Measurements from ENCODE around the gene XYLT1. TPM values are rescaled to one million over a fixed set of nuclear protein-coding genes. Genes with fewer than 3 reads are reported as not detected.

The XYLT1 gene
- total RNA-seq, 8 experiments from 2014 or later, result 1.2 to 22.0 (median 6.3) TPM

GRCh38 chr16:17176199-17176598 lies 294.6 kb downstream of the XYLT1 start:
- ATAC-seq (replicated peaks in 6 of 8), result no peak
- Histone ChIP-seq H3K27ac (no peak overlapping the region), H3K4me1 (replicated peaks in 1 of 2) (peaks cover 6 to 8% of the 10 kb centered on the region in 2 donors), H3K4me3 (no peak overlapping the region)
- 72 to 100% (median 88%) methylated on average over 1 to 6 of the region's 6 CpGs; no CpG with 5 or more reads in 4 of the 10 experiments for WGBS, 10 experiments
- in situ Hi-C loops (cut with MboI; ENCODE audit: low pct_unique_long_range_greater_than_20kb in 2 of 9, low sequenced_read_pairs in 9 of 9, unreplicated experiment in 9 of 9), result loop anchor here in 1 of 9 experiments (25.0 kb wide), 1 partner anchor 286 kb away; the partner anchor contains the start of gene XYLT1

- in situ Hi-C loops (cut with MboI; ENCODE audit: low pct_unique_long_range_greater_than_20kb in 2 of 9, low sequenced_read_pairs in 9 of 9, unreplicated experiment in 9 of 9), result no loop called here
- ATAC-seq (replicated peaks in 6 of 8), result no peak
- H3K4me1 ChIP-seq (replicated peaks in 1 of 2), result peaks cover 6 to 8% of the 10 kb centered on the region in 2 donors
- WGBS, 10 experiments, result 40 to 100% (median 90%) methylated on average over 1 to 6 of the region's 6 CpGs
- H3K4me3 ChIP-seq, result no peak overlapping the region
- H3K27ac ChIP-seq, result no peak overlapping the region
Observed at GRCh38 chr16:17173281-17173680, 297.5 kb downstream of the XYLT1 start.

- Histone ChIP-seq H3K27ac (no peak overlapping the region), H3K4me1 (replicated peaks in 1 of 2) (no peaks in the 10 kb centered on the region), H3K4me3 (no peak overlapping the region)
- in situ Hi-C loops (cut with MboI; ENCODE audit: low pct_unique_long_range_greater_than_20kb in 2 of 9, low sequenced_read_pairs in 9 of 9, unreplicated experiment in 9 of 9), result no loop called here
- WGBS, 10 experiments, result 26 to 87% (median 75%) methylated on average over 3 to 8 of the region's 8 CpGs
- ATAC-seq (replicated peaks in 6 of 8), result no peak
Observed at GRCh38 chr16:17171250-17172143, 299.3 kb downstream of the XYLT1 start.

- Histone ChIP-seq H3K4me1 (replicated peaks in 1 of 2) (no peaks in the 10 kb centered on the region), H3K27ac (no peak overlapping the region), H3K4me3 (no peak overlapping the region)
- 57 to 100% (median 86%) methylated on average over 1 to 3 of the region's 3 CpGs; no CpG with 5 or more reads in 2 of the 10 experiments for WGBS, 10 experiments
- ATAC-seq (replicated peaks in 6 of 8), result no peak
- in situ Hi-C loops (cut with MboI; ENCODE audit: low pct_unique_long_range_greater_than_20kb in 2 of 9, low sequenced_read_pairs in 9 of 9, unreplicated experiment in 9 of 9), result no loop called here
Observed at GRCh38 chr16:17170435-17170834, 300.3 kb downstream of the XYLT1 start.

- in situ Hi-C loops (cut with MboI; ENCODE audit: low pct_unique_long_range_greater_than_20kb in 2 of 9, low sequenced_read_pairs in 9 of 9, unreplicated experiment in 9 of 9), result no loop called here
- H3K4me3 ChIP-seq, result no peak overlapping the region
- no peak for ATAC-seq (replicated peaks in 6 of 8)
- no peak overlapping the region for H3K27ac ChIP-seq
- H3K4me1 ChIP-seq (replicated peaks in 1 of 2), result no peaks in the 10 kb centered on the region
- WGBS, 10 experiments, result 60 to 100% (median 96%) methylated on average over 1 to 5 of the region's 5 CpGs
Observed at GRCh38 chr16:17168181-17168580, 302.6 kb downstream of the XYLT1 start.

GRCh38 chr16:17166095-17166494 lies 304.7 kb downstream of the XYLT1 start:
- Histone ChIP-seq H3K27ac (no peak overlapping the region), H3K4me3 (no peak overlapping the region), H3K4me1 (replicated peaks in 1 of 2) (peaks cover 6 to 10% of the 10 kb centered on the region in 2 donors)
- in situ Hi-C loops (cut with MboI; ENCODE audit: low pct_unique_long_range_greater_than_20kb in 2 of 9, low sequenced_read_pairs in 9 of 9, unreplicated experiment in 9 of 9), result no loop called here
- WGBS, 10 experiments, result 17 to 100% (median 80%) methylated on average over 1 of the region's 4 CpGs; no CpG with 5 or more reads in 5 of the 10 experiments
- ATAC-seq (replicated peaks in 6 of 8), result peak in 1 of 8 experiments; percentile 24

GRCh38 chr16:17162560-17162959 lies 308.2 kb downstream of the XYLT1 start:
- ATAC-seq (replicated peaks in 6 of 8), result peak in 2 of 8 experiments; percentile 67 to 69
- 24 to 100% (median 91%) methylated on average over 2 to 3 of the region's 3 CpGs for WGBS, 10 experiments
- H3K4me1 ChIP-seq (replicated peaks in 1 of 2), result peaks cover 24 to 31% of the 10 kb centered on the region in 2 donors

GRCh38 chr16:17160920-17161431 lies 309.8 kb downstream of the XYLT1 start:
- in situ Hi-C loops (cut with MboI; ENCODE audit: low pct_unique_long_range_greater_than_20kb in 2 of 9, low sequenced_read_pairs in 9 of 9, unreplicated experiment in 9 of 9), result no loop called here
- peak in 5 of 8 experiments; percentile 50 to 81 (median 75) for ATAC-seq (replicated peaks in 6 of 8)
- 0 to 100% (median 36%) methylated on average over 1 to 5 of the region's 17 CpGs; no CpG with 5 or more reads in 4 of the 10 experiments for WGBS, 10 experiments
- peak overlapping the region; percentile 2 to 50 for H3K27ac ChIP-seq
- H3K4me1 ChIP-seq (replicated peaks in 1 of 2), result peaks cover 24 to 31% of the 10 kb centered on the region in 2 donors
- peak overlapping the region in 2 of 5 donors; percentile 15 to 18 for H3K4me3 ChIP-seq

More at GRCh38 chr16:17162560-17162959, 308.2 kb downstream of the XYLT1 start:
- in situ Hi-C loops (cut with MboI; ENCODE audit: low pct_unique_long_range_greater_than_20kb in 2 of 9, low sequenced_read_pairs in 9 of 9, unreplicated experiment in 9 of 9), result no loop called here
- Histone ChIP-seq H3K4me3 (no peak overlapping the region), H3K27ac (no peak overlapping the region)

- 0 to 95% (median 8%) methylated on average over 2 to 16 of the region's 18 CpGs; no CpG with 5 or more reads in 4 of the 10 experiments for WGBS, 10 experiments
- in situ Hi-C loops (cut with MboI; ENCODE audit: low pct_unique_long_range_greater_than_20kb in 2 of 9, low sequenced_read_pairs in 9 of 9, unreplicated experiment in 9 of 9), result no loop called here
- peak in 5 of 8 experiments; percentile 82 to 92 (median 85) for ATAC-seq (replicated peaks in 6 of 8)
- Histone ChIP-seq H3K4me3 (peak overlapping the region in 3 of 5 donors; percentile 7 to 18 (median 15)), H3K27ac (peak overlapping the region in 1 of 2 donors; percentile 50), H3K4me1 (replicated peaks in 1 of 2) (peaks cover 24 to 31% of the 10 kb centered on the region in 2 donors)
Observed at GRCh38 chr16:17160285-17160853, 310.4 kb downstream of the XYLT1 start.

GRCh38 chr16:17159617-17160016 lies 311.1 kb downstream of the XYLT1 start:
- H3K27ac ChIP-seq, result peak overlapping the region in 1 of 2 donors; percentile 28
- in situ Hi-C loops (cut with MboI; ENCODE audit: low pct_unique_long_range_greater_than_20kb in 2 of 9, low sequenced_read_pairs in 9 of 9, unreplicated experiment in 9 of 9), result no loop called here
- peaks cover 24 to 31% of the 10 kb centered on the region in 2 donors for H3K4me1 ChIP-seq (replicated peaks in 1 of 2)
- 6 to 100% (median 22%) methylated on average over 1 to 12 of the region's 12 CpGs; no CpG with 5 or more reads in 1 of the 10 experiments for WGBS, 10 experiments
- peak overlapping the region in 2 of 5 donors; percentile 0 to 11 for H3K4me3 ChIP-seq
- peak in 2 of 8 experiments; percentile 4 for ATAC-seq (replicated peaks in 6 of 8)

- in situ Hi-C loops (cut with MboI; ENCODE audit: low pct_unique_long_range_greater_than_20kb in 2 of 9, low sequenced_read_pairs in 9 of 9, unreplicated experiment in 9 of 9), result no loop called here
- Histone ChIP-seq H3K27ac (no peak overlapping the region), H3K4me1 (replicated peaks in 1 of 2) (peaks cover 17 to 19% of the 10 kb centered on the region in 2 donors), H3K4me3 (no peak overlapping the region)
- 20 to 100% (median 83%) methylated on average over 1 of the region's 1 CpG; no CpG with 5 or more reads in 3 of the 10 experiments for WGBS, 10 experiments
- no peak for ATAC-seq (replicated peaks in 6 of 8)
Observed at GRCh38 chr16:17155936-17156335, 314.8 kb downstream of the XYLT1 start.

- Histone ChIP-seq H3K27ac (no peak overlapping the region), H3K4me1 (replicated peaks in 1 of 2) (peaks cover 12 to 15% of the 10 kb centered on the region in 2 donors), H3K4me3 (no peak overlapping the region)
- in situ Hi-C loops (cut with MboI; ENCODE audit: low pct_unique_long_range_greater_than_20kb in 2 of 9, low sequenced_read_pairs in 9 of 9, unreplicated experiment in 9 of 9), result no loop called here
- ATAC-seq (replicated peaks in 6 of 8), result peak in 2 of 8 experiments; percentile 16 to 18
- WGBS, 10 experiments, result 25 to 100% (median 100%) methylated on average over 2 to 4 of the region's 5 CpGs; no CpG with 5 or more reads in 1 of the 10 experiments
Observed at GRCh38 chr16:17155485-17155884, 315.3 kb downstream of the XYLT1 start.

GRCh38 chr16:17154981-17155380 lies 315.8 kb downstream of the XYLT1 start:
- H3K27ac ChIP-seq, result no peak overlapping the region
- 67 to 100% (median 92%) methylated on average over 1 to 2 of the region's 2 CpGs; no CpG with 5 or more reads in 4 of the 10 experiments for WGBS, 10 experiments
- ATAC-seq (replicated peaks in 6 of 8), result no peak
- H3K4me1 ChIP-seq (replicated peaks in 1 of 2), result peaks cover 7 to 11% of the 10 kb centered on the region in 2 donors
- in situ Hi-C loops (cut with MboI; ENCODE audit: low pct_unique_long_range_greater_than_20kb in 2 of 9, low sequenced_read_pairs in 9 of 9, unreplicated experiment in 9 of 9), result no loop called here
- no peak overlapping the region for H3K4me3 ChIP-seq

All from motor neuron (in vitro differentiated cells).